ENCODE measurements around the gene VSTM2A. TPM values are rescaled to one million over a fixed set of nuclear protein-coding genes. Genes with fewer than 3 reads are reported as not detected.

VSTM2A gene
- total RNA-seq, 6 experiments from 2014 or later: not detected

GRCh38 chr7:54546986-54547314 lies 4.8 kb downstream of the VSTM2A start:
- TF ChIP-seq CTCF (IDR thresholded peaks at IDR 0.05): no peak
- no peak for TF ChIP-seq POLR2A (IDR thresholded peaks at IDR 0.05)
- ATAC-seq (no peak), DNase-seq (no peak)
- Histone ChIP-seq H3K27me3 (peaks cover 0 to 11% of the 10 kb centered on the region in 2 donors), H3K27ac (no peak overlapping the region), H3K9me3 (no peaks in the 10 kb centered on the region), H3K4me1 (no peaks in the 10 kb centered on the region), H3K4me3 (no peak overlapping the region), H3K36me3 (no peaks in the 10 kb centered on the region)
- WGBS (ENCODE audit: insufficient coverage, low coverage, low lambda C conversion rate, missing lambda C conversion rate): 0% methylated on average over 4 of the region's 15 CpGs
- intact Hi-C loops (cut with DNase I): no loop called here

- WGBS (ENCODE audit: insufficient coverage, low coverage, low lambda C conversion rate, missing lambda C conversion rate): 65% methylated on average over 3 of the region's 3 CpGs
- no peaks in the 10 kb centered on the region for H3K9me3 ChIP-seq
- intact Hi-C loops (cut with DNase I): no loop called here
- no peaks in the 10 kb centered on the region for H3K4me1 ChIP-seq
- no peak for ATAC-seq
- peaks cover 0 to 4% of the 10 kb centered on the region in 2 donors for H3K27me3 ChIP-seq
- H3K4me3 ChIP-seq: no peak overlapping the region
- no peak overlapping the region for H3K27ac ChIP-seq
- TF ChIP-seq POLR2A (IDR thresholded peaks at IDR 0.05) (no peak), CTCF (IDR thresholded peaks at IDR 0.05) (no peak)
- no peak for DNase-seq
- H3K36me3 ChIP-seq: no peaks in the 10 kb centered on the region
These were observed 8.3 kb downstream of the VSTM2A start for GRCh38 chr7:54550471-54550870.

GRCh38 chr7:54556121-54556520 lies 13.9 kb downstream of the VSTM2A start:
- ATAC-seq (no peak), DNase-seq (no peak)
- Histone ChIP-seq H3K4me1 (no peaks in the 10 kb centered on the region), H3K4me3 (no peak overlapping the region), H3K9me3 (no peaks in the 10 kb centered on the region), H3K27me3 (no peaks in the 10 kb centered on the region), H3K36me3 (no peaks in the 10 kb centered on the region), H3K27ac (no peak overlapping the region)
- intact Hi-C loops (cut with DNase I): no loop called here
- TF ChIP-seq POLR2A (IDR thresholded peaks at IDR 0.05) (no peak), CTCF (IDR thresholded peaks at IDR 0.05) (no peak)
- 18% methylated on average over 1 of the region's 1 CpG for whole genome bisulfite sequencing (ENCODE audit: insufficient coverage, low coverage, low lambda C conversion rate, missing lambda C conversion rate)

GRCh38 chr7:54559401-54559800 lies 17.2 kb downstream of the VSTM2A start:
- TF ChIP-seq POLR2A (IDR thresholded peaks at IDR 0.05) (no peak), CTCF (IDR thresholded peaks at IDR 0.05) (no peak)
- Histone ChIP-seq H3K27me3 (no peaks in the 10 kb centered on the region), H3K9me3 (no peaks in the 10 kb centered on the region), H3K36me3 (no peaks in the 10 kb centered on the region), H3K27ac (no peak overlapping the region), H3K4me3 (no peak overlapping the region), H3K4me1 (no peaks in the 10 kb centered on the region)
- DNase-seq (no peak), ATAC-seq (no peak)
- intact Hi-C loops (cut with DNase I): no loop called here
- WGBS (ENCODE audit: insufficient coverage, low coverage, low lambda C conversion rate, missing lambda C conversion rate): 10% methylated on average over 1 of the region's 1 CpG

- Histone ChIP-seq H3K36me3 (no peaks in the 10 kb centered on the region), H3K27me3 (no peaks in the 10 kb centered on the region), H3K27ac (no peak overlapping the region), H3K4me1 (no peaks in the 10 kb centered on the region), H3K9me3 (no peaks in the 10 kb centered on the region), H3K4me3 (no peak overlapping the region)
- 57% methylated on average over 2 of the region's 2 CpGs for WGBS (ENCODE audit: insufficient coverage, low coverage, low lambda C conversion rate, missing lambda C conversion rate)
- TF ChIP-seq POLR2A (IDR thresholded peaks at IDR 0.05) (no peak), CTCF (IDR thresholded peaks at IDR 0.05) (no peak)
- intact Hi-C loops (cut with DNase I): no loop called here
- ATAC-seq: no peak
- DNase-seq: no peak
These were observed 18.0 kb downstream of the VSTM2A start for GRCh38 chr7:54560198-54560597.

All from right lobe of liver (tissue), 6 donors.